HG02884 (cell line): Measurements from ENCODE around the gene ASB4.
A peak's percentile ranks its signal among the peaks of the same experiment; 100 is the strongest.
"Not testable (repeated sequence)": the region's sequence is repeated elsewhere in the genome, so short reads cannot be mapped to it uniquely, and the experiment has no call there.

ENCODE experiments used
- ATAC-seq: cut with Tn5 transposase; IDR thresholded peaks from one replicate; pipeline ENCODE4 v1.9.1; 2021; ENCODE audit warnings: mild to moderate bottlenecking, moderate library complexity; ENCODE audit not compliant: unreplicated experiment

Gene ASB4

DNA sequence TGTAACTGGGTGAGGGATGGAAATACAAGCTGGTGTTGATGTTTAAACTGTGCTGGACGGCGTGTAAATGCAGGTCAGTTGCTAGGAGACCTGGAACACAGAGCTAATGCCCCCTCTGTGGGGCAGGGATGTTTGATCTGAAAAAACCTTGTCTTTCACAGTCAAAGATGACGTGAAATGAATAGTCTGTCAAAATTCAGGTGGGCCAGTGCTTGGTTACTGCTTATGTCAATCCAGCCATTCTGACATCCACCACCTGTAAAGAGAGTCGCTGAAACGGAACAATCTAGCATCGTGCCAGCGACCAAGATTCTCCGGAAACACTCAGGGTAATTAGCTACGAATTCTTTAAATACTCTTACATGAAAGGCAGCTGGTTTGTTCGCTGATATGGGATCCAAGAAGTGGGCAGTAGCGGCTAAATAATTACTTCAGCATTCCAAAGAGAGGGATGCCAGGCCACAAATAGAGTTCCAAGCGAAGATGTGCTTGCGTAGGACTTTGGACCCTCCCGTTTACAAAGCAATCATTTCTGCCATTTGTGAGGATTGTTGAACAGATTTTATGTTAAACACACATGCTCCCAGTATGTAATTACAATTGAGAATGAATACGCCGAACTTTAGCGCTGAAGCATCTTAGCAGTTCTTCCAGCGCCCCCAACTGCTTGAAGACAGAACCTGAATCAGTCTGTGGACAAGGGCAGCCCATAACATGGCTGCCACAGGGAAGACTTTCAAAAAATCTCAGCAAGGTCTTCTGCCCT, 7.3 kb upstream of the ASB4 start:
- no peak for ATAC-seq

DNA sequence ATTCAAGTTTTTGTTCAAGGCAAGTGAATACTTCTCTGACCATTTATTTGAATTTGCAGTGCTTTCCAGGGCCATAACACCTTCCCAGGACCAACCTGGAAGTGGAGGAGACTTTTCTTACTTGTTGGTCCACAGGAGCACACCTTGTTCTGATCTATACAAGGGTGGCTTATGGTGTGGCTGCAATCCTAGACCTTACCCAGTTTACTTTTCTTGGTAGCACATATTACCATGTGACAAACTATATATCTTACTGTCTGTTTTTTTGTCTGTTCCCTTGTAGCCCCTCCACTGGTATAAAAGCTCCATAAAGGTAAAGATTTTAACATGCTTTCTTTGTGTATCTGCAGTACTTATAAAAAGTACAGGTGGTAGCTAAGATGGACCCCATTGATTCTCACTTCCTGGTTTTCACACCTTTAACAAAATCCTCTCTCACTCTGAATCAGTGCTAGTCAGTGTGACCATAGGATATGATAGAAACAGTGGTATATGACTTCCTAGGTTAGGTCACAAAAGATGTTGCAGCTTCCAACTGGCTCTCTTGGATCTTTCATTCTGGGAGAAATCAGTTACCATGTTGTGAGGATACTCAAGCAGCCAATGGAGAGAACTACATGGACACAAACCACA, 5.6 kb upstream of the ASB4 start:
- peak; percentile 69 for ATAC-seq

DNA sequence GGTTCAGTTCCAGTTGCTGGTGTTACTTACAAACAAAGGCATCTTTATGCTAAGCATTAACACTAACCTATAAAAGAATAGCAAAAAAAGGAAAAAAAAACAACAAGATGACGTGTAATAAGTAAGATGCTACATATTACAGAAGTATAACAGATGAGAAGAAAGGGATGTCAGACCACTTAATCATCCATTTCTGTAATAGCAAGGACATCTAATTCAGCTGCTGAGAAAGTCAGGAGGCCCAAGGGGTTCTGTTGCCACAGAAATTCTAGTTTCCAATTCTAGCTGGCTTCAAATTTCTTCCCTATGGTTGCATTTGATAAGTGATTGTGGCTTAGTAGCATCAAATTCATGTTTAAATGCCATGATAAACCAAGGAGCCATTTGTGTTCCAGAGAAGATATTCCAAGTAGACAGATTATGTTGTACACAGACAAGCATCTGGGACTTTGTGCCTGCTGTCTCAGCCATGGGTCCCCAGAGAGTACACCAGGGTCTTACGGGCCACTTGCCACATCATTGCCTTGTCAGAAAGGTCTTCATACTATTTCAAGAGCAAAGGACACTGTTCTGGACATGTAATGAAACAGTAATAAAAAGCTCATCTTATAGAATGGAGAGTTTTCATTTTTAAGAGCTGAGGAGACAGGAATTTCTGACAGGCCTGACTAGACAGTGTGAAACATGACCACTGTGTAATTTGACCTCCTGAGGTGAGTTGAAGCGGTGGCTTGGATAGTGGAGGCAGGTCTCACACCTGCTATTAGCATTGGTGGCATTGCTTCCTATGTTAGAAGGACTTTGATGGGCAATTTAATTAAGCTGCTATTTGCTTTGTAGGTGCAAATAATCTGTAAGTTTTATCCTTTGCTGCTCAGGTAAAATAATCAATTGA, 4.2 kb upstream of the ASB4 start:
- no peak for ATAC-seq

DNA sequence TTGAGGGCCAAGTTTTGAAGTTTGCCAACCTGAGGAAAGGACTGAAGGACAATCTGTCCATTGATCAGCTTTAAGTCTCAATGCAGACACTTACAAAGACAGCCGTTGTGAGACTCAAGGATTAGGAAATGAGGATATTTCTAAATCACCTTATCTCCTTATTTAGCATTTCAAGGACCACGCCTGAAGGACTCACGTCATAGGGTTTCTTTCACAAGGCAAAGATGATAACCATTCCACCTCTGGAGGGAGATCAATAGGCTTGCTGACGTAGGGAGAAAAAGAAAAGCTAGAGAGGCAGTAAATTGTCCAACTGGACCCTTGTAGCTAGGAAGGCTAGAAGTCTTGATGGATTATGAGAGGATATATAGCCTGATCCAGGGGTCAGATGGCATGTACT, 3.3 kb upstream of the ASB4 start:
- no peak for ATAC-seq

DNA sequence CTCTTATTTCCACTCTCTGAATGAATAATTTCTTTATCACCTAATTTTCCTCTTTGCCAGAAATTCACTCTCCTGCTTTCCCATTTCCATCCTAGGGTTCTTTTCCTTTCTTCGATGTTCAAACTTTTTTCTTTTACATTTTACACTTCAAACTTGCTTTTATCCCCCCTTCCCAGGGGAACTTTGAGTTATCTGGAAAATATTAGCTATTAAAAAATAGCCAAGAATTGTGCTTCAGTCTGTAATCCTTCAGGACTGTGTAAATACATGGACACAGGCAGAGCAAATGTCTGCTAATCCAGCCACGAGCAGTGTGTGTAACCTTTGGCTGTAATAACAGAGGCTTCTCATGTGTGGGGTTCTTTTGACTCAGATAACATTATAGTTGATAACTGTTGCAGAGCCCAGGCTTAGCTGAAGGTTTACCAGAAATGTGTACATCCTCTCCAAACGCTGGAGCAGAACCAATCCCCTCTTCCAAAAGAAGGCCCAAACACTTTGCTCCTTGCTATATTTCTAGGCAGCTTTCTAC, 4.6 kb downstream of the ASB4 start:
- no peak for ATAC-seq

DNA sequence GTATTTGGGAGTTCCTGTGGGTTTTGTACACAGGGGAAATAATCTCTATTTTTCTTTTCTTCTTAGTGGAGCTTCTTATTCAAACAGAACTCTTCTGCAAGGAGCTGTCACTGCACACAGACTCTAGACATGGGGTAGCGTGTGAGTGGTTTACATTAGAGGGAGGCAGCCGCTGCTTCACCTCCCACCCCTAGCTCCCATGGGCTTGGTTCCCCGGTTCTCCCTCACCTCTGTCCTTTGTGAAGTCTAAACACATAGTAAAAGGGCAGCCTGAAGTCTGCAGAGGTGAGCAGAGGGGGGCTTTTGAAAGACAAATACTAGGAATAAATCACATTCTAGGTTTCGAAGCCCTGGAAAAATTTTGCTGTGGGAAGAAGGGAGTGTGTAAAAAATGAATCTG, 5.5 kb downstream of the ASB4 start:
- ATAC-seq: no peak

DNA sequence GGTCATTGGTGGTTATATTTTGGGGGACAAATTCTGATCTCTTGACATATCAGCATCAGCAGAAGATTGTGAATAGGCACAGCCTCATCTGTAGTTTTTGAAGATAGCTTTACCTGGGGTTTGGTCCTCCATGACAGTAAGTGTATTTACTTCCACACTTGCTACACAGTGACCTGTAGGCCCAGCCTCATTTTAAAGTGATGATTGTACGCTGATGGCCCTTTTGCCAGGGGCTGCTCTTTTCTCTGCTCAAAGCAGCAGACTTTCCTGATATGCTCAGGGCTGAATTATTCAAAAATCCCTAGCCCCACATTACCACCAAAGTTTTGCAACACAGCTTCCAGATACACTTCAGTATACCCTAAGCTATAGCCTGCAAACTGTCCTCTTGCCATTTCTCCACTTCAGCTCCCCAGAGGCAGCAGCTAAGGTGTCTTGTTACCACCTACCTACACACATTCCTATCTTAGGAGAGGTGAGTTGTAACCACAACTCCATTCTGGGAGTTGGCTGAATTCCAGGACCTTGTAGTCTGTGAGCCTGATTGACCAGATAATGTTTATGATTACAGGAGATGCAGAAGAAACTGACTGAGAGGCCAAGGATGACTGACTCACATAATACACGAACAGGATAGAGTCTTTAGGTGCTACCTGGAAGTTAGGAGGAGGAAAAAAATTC, 6.0 kb downstream of the ASB4 start:
- no peak for ATAC-seq

DNA sequence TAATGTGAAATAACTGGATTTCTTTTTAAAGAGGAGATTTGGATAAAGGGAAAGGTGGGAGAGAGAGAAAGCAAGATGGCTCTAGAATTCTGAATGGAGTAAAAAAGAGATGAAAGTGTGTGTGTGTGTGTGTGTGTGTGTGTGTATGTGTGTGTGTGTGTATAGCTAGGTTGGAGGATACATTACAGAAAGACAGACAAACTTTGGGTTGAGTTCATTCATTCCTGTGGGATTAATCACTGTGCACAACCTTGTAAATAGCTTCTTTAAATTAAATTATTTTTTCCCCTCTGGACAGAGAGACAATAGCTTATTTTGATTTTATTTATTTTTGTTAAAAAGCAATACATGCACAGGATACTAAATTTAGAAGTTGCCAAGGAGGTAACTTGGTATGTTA, 7.5 kb downstream of the ASB4 start:
- ATAC-seq: no peak

DNA sequence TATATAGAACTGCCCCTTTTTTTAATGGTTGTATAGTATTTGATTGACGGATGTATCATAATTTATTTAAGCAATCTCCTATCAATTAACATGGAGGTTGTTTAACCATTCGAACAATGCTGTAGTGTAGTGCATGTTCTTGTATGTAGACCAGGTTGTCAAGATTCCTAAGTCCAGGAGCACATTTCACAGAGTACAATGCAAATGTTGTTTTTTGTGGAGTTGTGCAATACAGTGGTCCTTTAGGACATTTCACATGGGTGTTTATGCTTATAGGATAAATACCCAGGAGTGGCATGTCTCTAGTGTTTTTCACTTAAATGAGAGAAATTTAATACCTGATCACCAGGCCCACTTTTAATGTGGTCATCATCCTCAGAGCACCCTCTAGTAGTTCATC, 8.1 kb downstream of the ASB4 start:
- no peak for ATAC-seq

DNA sequence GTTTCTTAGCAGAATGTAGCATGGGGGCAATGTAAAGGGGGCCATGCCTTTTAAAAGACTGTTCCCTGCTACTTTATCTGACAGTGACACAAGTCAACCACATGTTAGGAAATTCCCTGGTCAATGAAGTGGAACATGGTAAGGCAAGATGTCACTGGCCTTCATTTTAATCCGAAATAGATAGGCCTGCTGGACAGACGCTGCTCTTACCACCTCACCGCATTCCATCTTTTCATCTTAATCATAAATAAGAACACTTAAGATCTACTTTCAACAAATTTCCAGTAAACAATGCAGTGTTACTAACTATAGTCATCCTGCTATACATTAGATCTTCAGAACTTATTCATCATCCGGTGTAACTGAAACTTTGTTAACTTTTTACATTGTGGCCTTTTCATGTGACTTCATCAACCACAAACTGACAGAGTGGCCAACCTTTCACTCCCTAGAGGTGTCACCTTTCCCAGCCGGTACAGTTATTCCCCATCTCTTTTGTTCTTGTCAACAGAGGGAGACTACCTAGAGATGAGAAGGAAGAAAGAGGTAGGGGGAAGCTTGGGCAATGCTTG, 15.6 kb downstream of the ASB4 start:
- ATAC-seq: peak; percentile 88

DNA sequence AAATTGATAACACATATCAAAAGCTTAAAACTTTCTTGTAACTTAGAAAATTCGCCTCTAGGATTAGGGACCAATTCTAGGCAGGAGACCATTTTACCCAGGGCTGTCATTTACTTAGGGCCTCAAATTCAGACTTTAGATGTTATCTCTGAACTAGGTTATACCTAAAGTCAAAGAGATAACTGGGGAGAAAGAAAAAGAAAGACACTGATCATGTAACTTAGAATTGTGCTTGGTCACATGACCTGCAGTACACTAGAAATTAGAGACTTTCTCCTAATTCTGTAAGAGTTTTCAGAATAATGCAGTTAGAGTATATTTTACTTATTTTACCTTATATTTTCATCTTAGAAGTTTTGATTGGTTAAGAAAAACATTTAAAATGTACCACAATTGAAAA, 16.7 kb downstream of the ASB4 start:
- ATAC-seq: no peak

DNA sequence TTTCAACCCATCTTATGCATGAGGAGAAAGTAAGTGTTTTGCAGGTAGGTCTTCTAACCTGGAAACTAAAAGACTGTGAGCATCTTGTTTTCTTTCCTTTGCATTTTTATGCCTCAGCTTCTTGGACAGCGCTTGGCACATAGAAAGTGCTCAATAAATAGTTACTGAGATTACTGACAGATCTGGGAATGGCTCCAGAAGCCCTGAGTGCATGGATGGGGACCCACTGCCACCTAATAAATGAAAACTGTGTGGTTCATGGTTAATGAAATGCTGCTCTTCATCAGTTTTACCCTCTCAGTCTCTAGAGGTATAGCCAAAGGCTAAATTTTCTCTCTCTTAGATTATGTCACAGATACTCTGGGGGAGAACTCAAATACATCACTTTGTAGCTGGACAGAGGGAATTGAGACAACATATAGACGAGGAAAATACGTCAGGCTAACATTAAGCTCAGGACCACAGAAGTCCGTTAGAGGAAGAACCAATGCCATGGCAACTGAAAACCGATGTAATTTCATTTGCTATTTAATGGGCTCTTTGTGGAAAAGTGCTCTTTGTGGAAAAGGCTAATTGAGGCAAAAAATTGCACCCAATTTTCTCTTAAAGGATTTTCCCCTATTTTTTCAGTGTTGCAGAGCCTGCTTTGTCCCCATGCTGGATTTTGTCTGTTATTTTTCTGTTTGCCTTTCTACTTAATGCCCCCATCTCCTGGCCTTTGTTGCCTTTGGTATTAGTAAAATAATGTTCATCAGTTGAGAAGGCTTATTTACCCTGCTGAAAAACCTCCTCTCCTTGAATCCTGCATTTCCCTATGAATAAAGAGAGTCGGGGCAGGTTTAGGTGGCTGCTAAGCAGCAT, 17.8 kb downstream of the ASB4 start:
- no peak for ATAC-seq

DNA sequence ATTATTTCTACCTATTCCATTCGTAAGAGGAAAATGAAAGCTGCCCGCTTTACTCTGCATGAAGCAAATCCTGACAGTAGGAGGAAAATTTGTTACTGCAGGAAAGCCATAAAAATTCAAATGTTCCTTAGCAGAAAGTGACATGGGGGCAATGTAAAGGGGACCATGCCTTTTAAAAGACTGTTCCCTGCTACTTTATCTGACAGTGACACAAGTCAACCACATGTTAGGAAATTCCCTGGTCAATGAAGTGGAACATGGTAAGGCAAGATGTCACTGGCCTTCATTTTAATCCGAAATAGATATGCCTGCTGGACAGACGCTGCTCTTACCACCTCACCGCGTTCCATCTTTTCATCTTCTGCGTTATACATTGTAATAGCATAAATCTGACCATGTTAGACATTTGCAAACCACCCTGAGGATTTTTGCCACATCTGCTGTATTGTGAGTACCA, 18.4 kb downstream of the ASB4 start:
- not testable (repeated sequence) for ATAC-seq

DNA sequence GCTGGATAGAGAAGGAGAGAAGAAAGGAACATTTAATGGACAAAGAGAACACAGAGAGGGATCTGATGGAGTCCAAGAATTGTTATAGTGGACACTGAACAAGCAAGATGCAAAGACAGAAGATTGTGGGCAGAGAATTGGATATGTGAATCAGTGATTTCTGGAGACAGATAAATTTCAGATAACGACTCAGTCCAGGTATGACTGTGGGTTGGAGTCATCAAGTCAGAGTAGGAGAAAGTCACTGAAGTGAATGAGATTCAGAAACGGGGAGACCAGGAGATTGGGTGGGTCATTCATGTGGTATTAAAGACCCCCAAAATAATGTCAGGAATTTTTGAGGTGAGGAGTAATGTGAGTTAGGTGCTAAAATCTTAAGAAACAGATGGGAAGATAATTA, 23.0 kb downstream of the ASB4 start:
- ATAC-seq: no peak

DNA sequence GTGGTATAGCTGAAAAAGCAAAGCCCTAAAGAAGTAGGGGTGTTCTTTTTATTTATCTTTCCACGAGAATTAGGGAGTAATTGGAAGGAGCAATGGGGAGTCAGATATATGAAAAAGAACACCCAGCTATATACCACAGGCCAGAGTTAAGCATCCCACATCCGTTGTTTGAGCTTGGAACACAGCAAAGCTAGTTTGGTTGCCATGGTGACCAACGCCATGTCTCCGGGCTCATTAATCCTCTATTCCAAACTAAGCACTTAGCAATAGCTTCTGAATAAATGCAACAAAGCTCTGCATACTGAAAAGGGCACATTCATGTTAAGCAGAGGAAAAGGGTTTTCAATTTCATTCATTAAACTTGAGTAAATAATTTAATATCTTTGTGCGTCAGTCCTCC, 23.5 kb downstream of the ASB4 start:
- ATAC-seq: peak; percentile 33

DNA sequence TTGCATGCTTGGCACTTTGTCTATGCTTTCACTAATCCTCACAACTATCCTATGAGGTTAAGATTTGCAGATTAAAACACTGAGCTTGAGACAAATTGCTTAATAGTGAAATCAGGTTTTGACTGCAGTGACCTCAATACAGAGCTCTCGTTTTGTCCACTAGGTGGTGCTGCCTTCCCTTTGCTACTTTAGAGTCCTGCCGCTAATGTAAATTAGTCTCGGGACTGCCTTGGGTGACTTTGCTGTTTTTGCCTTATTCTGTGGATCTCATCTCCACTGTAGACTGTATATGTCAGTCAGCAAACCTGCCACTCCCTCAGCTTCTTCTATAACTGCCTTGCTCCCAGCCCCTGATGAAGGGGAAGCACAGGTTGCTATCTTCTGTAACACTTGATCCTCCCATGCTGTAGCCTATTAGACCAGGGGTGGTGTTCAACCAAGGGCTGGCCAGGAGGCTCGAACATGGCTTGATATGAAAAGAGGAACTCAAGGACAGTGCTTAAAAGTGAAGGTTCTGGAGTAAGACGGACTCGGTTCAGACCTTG, 26.0 kb downstream of the ASB4 start:
- ATAC-seq: peak; percentile 89

DNA sequence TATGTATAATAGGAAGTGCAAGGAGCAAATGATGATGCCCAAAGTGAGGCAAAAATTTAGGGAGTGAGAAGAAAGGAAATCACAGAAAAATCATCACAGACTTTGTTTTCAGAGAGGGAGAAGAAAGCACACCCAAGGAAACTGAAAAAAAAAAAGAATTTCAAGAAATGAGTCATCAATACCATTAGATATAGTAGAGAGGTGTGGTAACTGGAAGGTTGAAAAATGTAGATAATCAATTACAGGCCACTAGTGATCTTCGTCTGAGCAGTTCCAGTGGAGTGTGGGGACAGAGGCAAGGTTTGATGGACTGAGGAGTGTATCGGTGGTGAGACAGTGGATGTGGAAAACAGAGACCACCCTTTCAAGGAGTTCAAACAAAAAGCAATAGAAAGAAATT, 31.7 kb downstream of the ASB4 start:
- ATAC-seq: no peak

DNA sequence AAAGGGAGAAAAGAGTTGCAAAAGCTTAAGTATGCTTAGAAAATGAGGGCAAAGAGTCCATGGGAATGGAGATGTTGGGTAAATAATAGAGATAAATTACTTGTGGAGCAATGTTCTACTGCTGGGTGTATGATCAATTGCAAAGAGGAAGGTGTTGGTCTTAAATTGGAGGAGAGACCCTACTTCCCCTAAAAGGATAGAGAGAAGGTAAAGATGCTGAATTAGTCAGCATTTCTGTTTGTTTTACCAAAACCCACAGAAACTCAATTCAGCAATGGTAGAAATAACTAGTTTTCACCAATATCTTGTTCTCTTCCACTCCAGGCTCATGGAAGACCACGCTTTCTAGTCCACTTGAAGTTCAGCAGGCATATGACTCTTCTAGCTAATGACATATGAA, 32.1 kb downstream of the ASB4 start:
- ATAC-seq: no peak

DNA sequence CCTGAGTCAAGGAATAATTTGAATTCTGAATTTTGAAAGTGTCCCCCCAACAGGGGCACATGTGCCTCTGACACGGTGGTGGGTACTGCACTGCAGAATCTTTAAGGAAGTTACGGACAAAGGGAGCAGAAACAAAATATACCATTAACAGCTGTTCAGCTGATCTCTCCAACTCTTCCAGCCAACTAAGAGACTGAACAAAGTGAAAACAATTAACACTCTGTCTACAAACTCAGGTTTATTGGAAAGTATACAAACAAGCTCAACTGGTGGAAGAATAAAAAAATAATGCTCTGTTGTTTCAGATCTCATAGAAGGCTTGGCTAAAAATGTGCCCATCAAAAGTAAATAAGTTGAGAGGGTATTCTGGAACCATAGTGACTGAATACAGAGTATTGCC, 34.4 kb downstream of the ASB4 start:
- no peak for ATAC-seq
